Measurements from ENCODE around the gene CHD2.

Gene CHD2

GRCh38 chr15:92920595-92921161 is 20.6 kb downstream of the CHD2 start:
- Histone ChIP-seq H3K79me2 (ENCODE audit: insufficient read depth, low read length) (peaks cover 99% of the 10 kb centered on the region), H2AFZ (ENCODE audit: low read length) (no peak overlapping the region), H3K4me3 (ENCODE audit: low read length, poor library complexity, severe bottlenecking) (no peak overlapping the region), H3K36me3 (ENCODE audit: insufficient read depth, low read length) (peaks cover 49% of the 10 kb centered on the region), H3F3A (ENCODE audit: low read depth) (peaks cover 5% of the 10 kb centered on the region; the same call in 1 of the 2 replicates), H3K9me3 (ENCODE audit: insufficient read depth, low read depth, low read length) (no peaks in the 10 kb centered on the region), H3K4me2 (ENCODE audit: low read depth, low read length, poor library complexity, severe bottlenecking) (no peak overlapping the region), H3K9me2 (replicated peaks; ENCODE audit: low read depth, low read length) (no peaks in the 10 kb centered on the region), H3K9ac (ENCODE audit: low read depth, low read length, poor library complexity, severe bottlenecking) (peak overlapping the region; percentile 5), H3K27me3 (ENCODE audit: insufficient read depth, low read length, poor library complexity, severe bottlenecking) (no peaks in the 10 kb centered on the region), H3K4me1 (ENCODE audit: insufficient read depth, low read length, poor library complexity, severe bottlenecking) (peaks cover 26% of the 10 kb centered on the region), H4K20me1 (ENCODE audit: insufficient read depth, low read length, poor library complexity, severe bottlenecking) (peaks cover 71% of the 10 kb centered on the region)
- TF ChIP-seq, protein P1, sequence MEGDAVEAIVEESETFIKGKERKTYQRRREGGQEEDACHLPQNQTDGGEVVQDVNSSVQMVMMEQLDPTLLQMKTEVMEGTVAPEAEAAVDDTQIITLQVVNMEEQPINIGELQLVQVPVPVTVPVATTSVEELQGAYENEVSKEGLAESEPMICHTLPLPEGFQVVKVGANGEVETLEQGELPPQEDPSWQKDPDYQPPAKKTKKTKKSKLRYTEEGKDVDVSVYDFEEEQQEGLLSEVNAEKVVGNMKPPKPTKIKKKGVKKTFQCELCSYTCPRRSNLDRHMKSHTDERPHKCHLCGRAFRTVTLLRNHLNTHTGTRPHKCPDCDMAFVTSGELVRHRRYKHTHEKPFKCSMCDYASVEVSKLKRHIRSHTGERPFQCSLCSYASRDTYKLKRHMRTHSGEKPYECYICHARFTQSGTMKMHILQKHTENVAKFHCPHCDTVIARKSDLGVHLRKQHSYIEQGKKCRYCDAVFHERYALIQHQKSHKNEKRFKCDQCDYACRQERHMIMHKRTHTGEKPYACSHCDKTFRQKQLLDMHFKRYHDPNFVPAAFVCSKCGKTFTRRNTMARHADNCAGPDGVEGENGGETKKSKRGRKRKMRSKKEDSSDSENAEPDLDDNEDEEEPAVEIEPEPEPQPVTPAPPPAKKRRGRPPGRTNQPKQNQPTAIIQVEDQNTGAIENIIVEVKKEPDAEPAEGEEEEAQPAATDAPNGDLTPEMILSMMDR (conservative IDR thresholded peaks at IDR 0.05; ENCODE audit: low read length), result no peak

GRCh38 chr15:92921215-92922131 is 21.3 kb downstream of the CHD2 start:
- peaks cover 5% of the 10 kb centered on the region; the same call in 1 of the 2 replicates for H3F3A ChIP-seq (ENCODE audit: low read depth)
- no peaks in the 10 kb centered on the region for H3K27me3 ChIP-seq (ENCODE audit: insufficient read depth, low read length, poor library complexity, severe bottlenecking)
- peaks cover 22% of the 10 kb centered on the region for H3K4me1 ChIP-seq (ENCODE audit: insufficient read depth, low read length, poor library complexity, severe bottlenecking)
- H2AFZ ChIP-seq (ENCODE audit: low read length), result no peak overlapping the region
- peaks cover 99% of the 10 kb centered on the region for H3K79me2 ChIP-seq (ENCODE audit: insufficient read depth, low read length)
- H3K9me3 ChIP-seq (ENCODE audit: insufficient read depth, low read depth, low read length), result no peaks in the 10 kb centered on the region
- peaks cover 73% of the 10 kb centered on the region for H4K20me1 ChIP-seq (ENCODE audit: insufficient read depth, low read length, poor library complexity, severe bottlenecking)
- peaks cover 57% of the 10 kb centered on the region for H3K36me3 ChIP-seq (ENCODE audit: insufficient read depth, low read length)
- no peak overlapping the region for H3K4me3 ChIP-seq (ENCODE audit: low read length, poor library complexity, severe bottlenecking)
- no peak overlapping the region for H3K4me2 ChIP-seq (ENCODE audit: low read depth, low read length, poor library complexity, severe bottlenecking)
- H3K9ac ChIP-seq (ENCODE audit: low read depth, low read length, poor library complexity, severe bottlenecking), result peak overlapping the region; percentile 5
- TF ChIP-seq, protein P1 (conservative IDR thresholded peaks at IDR 0.05; ENCODE audit: low read length), result no peak
- no peak for TF ChIP-seq EZH2phosphoT487 (IDR thresholded peaks at IDR 0.05; ENCODE audit: borderline replicate concordance)
- H3K9me2 ChIP-seq (replicated peaks; ENCODE audit: low read depth, low read length), result no peaks in the 10 kb centered on the region

DNA sequence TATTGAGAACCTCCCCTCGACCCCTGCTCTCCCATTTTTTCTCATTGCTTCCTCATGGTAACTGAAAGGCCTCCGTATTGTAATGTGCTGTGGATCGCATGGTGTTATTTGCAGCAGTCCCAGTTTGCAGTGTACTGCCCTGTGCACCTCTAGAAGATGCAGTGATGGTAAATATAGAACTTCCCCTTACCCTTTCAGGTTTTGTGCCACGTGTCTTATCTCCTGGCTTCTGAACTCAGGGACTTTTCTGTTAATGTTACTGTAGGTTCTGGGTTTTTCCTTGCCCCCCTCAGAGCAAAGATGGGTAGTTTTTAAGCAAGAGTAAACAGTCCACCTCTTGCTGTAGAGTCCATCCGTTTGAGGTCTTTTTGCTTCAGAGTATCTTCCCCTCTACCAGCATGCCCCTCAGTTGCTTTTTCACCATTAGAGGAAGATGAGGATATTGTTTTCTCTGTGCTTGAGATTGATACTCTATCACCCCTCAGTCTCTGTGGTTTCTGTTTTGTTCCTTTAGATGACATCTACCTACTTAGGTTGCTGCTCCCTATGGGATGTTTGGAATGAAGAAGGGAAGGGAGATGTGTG is 22.4 kb downstream of the CHD2 start:
- no peaks in the 10 kb centered on the region for H3F3A ChIP-seq (ENCODE audit: low read depth)

More for the DNA sequence above, 22.4 kb downstream of the CHD2 start:
- Histone ChIP-seq H4K20me1 (ENCODE audit: insufficient read depth, low read length, poor library complexity, severe bottlenecking) (peaks cover 82% of the 10 kb centered on the region), H3K4me3 (ENCODE audit: low read length, poor library complexity, severe bottlenecking) (no peak overlapping the region), H2AFZ (ENCODE audit: low read length) (no peak overlapping the region), H3K79me2 (ENCODE audit: insufficient read depth, low read length) (peaks cover 99% of the 10 kb centered on the region), H3K4me1 (ENCODE audit: insufficient read depth, low read length, poor library complexity, severe bottlenecking) (peaks cover 21% of the 10 kb centered on the region), H3K9me3 (ENCODE audit: insufficient read depth, low read depth, low read length) (no peaks in the 10 kb centered on the region), H3K9me2 (replicated peaks; ENCODE audit: low read depth, low read length) (no peaks in the 10 kb centered on the region), H3K27me3 (ENCODE audit: insufficient read depth, low read length, poor library complexity, severe bottlenecking) (no peaks in the 10 kb centered on the region), H3K4me2 (ENCODE audit: low read depth, low read length, poor library complexity, severe bottlenecking) (no peak overlapping the region), H3K9ac (ENCODE audit: low read depth, low read length, poor library complexity, severe bottlenecking) (no peak overlapping the region), H3K36me3 (ENCODE audit: insufficient read depth, low read length) (peaks cover 67% of the 10 kb centered on the region)
- TF ChIP-seq EZH2phosphoT487 (IDR thresholded peaks at IDR 0.05; ENCODE audit: borderline replicate concordance), result no peak
- TF ChIP-seq, protein P1 (conservative IDR thresholded peaks at IDR 0.05; ENCODE audit: low read length), result no peak

Data from Loucy (cell line).